GM12873 (cell line): ENCODE measurements around the gene POLR2L.
A peak's percentile ranks its signal among the peaks of the same experiment; 100 is the strongest.

Experiments
- TF ChIP-seq, protein P1 (sequence below): IDR thresholded peaks from 2 replicates; pipeline ENCODE4 v1.5.1; 2012; ENCODE audit warnings: low read depth, mild to moderate bottlenecking, moderate library complexity, low read length, control low read depth; ENCODE audit not compliant: insufficient read depth; ENCODE audit errors: missing control alignments

POLR2L gene

DNA sequence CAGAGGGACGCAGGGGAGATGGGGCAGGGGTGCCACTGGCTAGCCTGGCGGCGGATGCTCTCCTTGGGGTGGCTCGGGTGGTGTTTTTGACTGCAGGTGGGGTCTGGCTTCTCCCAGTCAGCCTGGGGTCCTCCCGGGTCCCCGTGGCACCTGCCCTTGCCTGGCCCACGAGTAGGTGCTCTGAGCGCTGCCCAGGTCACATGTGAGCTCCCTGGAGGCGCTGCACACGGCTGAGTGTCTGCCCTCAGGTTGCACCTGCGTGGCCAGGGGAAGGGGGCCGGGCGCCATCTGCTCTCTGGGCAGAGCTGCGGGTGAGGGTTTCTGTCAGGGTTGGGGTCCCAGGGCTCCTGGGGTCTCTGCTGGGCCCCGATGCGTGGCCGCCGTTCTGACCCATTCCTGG is 5.5 kb upstream of the POLR2L start:
- TF ChIP-seq, protein P1, sequence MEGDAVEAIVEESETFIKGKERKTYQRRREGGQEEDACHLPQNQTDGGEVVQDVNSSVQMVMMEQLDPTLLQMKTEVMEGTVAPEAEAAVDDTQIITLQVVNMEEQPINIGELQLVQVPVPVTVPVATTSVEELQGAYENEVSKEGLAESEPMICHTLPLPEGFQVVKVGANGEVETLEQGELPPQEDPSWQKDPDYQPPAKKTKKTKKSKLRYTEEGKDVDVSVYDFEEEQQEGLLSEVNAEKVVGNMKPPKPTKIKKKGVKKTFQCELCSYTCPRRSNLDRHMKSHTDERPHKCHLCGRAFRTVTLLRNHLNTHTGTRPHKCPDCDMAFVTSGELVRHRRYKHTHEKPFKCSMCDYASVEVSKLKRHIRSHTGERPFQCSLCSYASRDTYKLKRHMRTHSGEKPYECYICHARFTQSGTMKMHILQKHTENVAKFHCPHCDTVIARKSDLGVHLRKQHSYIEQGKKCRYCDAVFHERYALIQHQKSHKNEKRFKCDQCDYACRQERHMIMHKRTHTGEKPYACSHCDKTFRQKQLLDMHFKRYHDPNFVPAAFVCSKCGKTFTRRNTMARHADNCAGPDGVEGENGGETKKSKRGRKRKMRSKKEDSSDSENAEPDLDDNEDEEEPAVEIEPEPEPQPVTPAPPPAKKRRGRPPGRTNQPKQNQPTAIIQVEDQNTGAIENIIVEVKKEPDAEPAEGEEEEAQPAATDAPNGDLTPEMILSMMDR, result no peak

DNA sequence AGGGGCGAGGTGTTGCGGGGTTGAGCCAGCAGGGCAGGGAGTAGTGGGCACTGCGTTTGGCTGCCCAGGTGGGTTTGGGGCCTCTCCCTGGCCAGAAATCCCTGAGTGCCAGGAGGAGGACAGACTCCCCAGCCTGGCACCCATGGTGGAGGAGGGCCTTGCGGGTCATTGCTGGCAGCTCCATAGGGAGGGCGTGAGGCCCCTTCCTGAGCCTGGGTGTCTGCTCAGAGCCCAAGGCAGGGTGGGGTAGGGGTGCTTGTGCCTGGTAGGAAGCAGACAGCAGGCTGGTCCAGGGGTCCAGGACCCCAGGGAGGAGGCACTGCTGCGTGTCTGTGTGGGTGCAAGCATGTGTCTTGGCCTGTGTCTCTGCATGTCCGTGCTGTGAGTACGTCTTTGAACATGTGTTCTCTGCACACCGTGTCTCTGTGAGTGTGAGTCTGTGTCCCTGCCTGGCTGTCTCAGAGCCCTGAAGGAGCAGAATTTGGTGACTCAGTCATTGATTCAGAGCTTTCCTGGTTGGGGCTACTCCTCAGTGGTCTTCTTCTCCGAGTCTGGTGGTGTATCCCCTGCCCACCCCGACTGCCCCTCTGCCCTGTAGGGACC is 4.3 kb upstream of the POLR2L start:
- TF ChIP-seq, protein P1, result no peak

DNA sequence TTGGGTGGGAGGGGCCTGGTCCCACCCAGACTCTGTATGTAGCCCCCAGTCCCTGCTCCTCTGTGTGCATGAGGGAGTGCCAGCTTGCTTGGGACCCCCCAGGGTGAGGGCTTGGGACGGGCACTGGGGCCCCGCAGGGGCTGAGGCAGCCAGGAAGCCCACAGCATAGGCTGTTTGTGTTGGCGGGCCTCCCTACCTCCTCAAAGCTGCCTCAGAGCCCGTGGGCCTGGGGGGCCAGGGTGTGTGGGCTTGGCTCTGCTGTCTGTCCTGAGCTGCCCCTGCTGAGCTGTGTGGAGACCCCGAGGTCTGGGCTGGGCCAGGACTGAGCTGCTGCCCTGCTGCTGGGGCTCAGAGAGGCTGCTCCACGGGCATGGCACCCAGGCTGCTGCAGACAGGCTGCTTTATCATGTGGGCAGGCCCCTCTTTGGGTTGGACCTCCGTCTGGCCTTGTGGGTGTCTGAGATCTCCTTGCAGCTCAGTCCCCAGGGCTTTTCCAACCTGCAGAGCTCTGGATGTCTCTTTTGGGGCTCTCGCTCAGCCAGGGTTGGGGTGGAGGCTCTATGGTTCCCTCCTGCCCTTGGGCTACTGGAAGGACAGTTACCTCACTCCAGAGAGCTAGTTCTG is 3.7 kb upstream of the POLR2L start:
- TF ChIP-seq, protein P1, result no peak

DNA sequence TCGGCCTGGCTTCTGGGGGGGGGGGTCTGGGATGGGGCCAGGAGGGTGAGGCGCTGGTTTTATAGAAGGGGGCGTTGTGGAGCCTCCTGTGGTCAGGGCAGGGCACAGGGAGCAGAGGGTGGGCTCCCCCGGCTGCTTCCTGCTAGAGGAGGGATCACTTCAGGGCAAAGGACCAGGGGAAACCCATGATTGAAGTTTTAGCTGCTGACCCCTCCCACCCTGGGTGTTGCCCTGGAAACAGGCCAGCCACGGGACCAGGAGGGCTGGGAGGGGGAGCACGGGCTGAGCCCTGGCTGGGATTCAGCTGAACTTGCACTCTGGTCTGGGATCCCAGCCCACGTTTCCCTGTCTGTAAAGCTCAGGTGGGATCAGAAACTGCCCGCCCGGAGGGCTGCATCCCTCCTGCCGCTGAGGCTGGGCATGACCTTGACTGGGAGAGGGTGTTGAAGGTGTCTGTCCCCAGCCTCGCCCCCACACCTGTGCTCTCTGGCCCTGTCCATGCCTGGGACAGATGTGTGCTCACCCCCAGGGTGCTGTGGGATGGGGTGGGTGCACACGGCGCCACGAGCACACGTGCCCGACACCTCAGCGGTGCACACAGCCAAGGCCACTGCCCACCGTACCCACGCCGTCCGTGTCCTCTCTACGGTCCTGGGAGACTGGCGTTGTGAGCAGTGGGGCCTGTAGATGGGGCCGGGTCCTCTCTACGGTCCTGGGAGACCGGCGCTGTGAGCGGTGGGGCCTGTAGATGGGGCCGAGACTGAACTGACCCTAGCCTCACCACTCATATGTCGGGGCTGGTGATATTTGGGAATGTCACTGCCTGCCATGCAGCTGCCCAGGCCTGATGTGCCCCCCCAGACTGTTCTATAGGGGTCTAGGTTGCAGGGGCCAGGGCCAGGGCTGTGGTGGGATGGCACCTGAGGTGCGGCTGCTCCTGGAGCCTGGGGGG is 2.6 kb upstream of the POLR2L start:
- TF ChIP-seq, protein P1, result no peak

DNA sequence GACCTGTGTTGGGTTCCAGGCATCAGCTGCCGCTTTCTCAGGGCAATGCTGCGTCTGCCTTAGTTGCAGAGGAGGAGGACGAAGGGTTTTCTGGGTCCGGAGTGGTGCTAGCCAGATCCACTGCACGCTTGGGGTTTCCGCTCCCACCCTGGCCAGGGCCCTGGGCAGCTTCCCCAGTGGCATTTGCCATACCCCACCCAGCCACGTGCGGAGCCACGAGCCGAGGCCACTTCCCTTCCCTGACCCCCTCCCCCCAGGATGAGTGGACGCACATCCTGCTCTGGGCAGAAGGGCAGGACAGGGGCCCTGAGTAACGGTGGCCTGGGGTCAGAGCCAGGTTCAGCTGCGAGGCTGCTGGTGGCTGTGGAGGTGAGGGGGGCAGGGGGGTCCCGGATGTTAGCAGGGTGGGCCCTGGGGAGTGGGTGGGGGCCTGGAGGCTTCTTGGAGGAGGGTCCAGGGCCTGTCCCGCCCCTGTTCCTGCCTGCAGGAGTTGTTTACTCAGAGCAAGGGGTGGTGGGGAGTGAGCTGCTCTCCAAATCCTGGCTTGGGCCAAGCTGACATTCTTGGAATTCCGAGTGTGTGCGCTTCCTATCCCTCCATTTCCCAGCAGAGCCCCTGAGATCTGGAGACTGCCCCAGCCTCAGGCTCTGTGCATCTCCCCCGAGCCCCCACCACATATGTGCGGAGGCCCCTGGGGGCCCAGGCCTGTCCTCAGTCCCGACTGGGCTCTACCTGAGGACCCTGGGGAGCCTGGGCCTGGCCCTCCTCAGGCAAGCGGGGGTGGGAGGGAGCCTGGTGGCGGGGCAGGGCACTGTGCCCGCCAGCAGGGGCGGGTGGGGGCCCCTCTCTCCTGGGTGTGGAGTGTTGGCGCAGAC is 1.7 kb upstream of the POLR2L start:
- TF ChIP-seq, protein P1, result no peak

DNA sequence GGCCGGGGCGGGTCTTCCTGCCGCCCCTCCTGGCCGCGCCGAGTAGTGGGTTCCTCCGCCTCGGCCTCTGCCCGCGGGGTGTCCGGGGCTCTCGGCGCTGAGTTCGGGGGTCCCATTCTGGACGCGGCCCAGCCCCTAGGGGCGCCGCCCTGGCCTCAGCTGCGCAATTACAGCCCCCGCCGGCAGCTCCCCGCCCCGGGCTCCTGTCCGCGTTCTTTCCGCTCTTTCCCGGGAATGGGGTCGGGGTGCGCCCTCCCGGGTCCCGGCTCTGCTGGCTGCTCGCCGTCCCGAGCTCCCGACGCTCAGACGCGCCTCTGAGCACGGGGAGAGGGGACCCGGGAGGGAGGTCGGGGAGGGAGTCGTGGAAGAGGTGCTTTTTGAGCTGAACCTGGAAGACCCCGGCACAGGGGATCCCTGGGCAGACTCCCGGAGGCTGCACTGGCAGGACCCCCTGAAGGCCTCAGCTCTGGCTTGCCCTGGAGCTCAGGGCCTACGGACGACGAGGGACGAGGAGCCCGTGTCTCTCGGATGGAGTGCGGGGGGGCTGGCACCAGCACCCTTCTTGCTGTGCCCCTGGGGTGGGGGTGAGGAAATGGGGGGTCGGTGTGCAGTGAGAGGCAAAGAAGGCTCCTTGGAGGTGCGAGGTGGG is 881 bp upstream of the POLR2L start:
- TF ChIP-seq, protein P1, result peak; percentile 13
